ENCODE measurements around the gene RANBP10.

Gene RANBP10

GRCh38 chr16:67673712-67674580 lies 132.4 kb downstream of the RANBP10 start:
- no peak for DNase-seq
